SK-N-SH (cell line): ENCODE measurements around the gene H2BK1. TPM values are rescaled to one million over a fixed set of nuclear protein-coding genes. Genes with fewer than 3 reads are reported as not detected.

Experiments
- CTCF ChIA-PET: fragments of 300-600, 350-600 bp; formaldehyde crosslinking; extraction: SDS; loops from one replicate; lab custom pipeline; 2021; lab: Yijun Ruan, JAX
- POLR2A ChIA-PET: fragments of 350-600 bp; sonication (Branson Sonifier 250); formaldehyde crosslinking; extraction: SDS; loops from one replicate; lab custom pipeline; 2020; ENCODE audit warnings: antibody characterized with exemption, inconsistent platforms; lab: Yijun Ruan, JAX
- DNase-seq: peaks from one replicate; pipeline ENCODE4 v3.0.0; 2012
- H2AFZ ChIP-seq: fragments of 200-600 bp; sonication (generic); 2 replicates; pipeline ENCODE4 v1.8.1; 2016; ENCODE audit warnings: antibody characterized with exemption, mild to moderate bottlenecking, low read depth
- H3F3A ChIP-seq: fragments of 200-600 bp; sonication (generic); replicated peaks from 2 replicates; pipeline ENCODE3; 2016; ENCODE audit warnings: antibody characterized with exemption, mild to moderate bottlenecking; ENCODE audit not compliant: insufficient read depth
- H3K27ac ChIP-seq, 2 experiments: fragments of 200-500 bp in 1 of 2; fragments of 200-600 bp in 1 of 2; sonication (Bioruptor generic) in 1 of 2; sonication (generic), shearing (Covaris generic) in 1 of 2; 2 replicates each; pipeline versions ENCODE4 v1.5.1 to v1.6.1; 2014 to 2016; ENCODE audit warnings: low read depth in 2 of 2, inconsistent platforms in 1 of 2, low read length in 1 of 2, mild to moderate bottlenecking in 1 of 2, mixed read lengths in 1 of 2
- H3K27me3 ChIP-seq: fragments of 200-600 bp; sonication (generic), shearing (Covaris generic); 2 replicates; pipeline ENCODE4 v1.6.1; 2016; ENCODE audit warnings: mixed run types; ENCODE audit not compliant: insufficient read depth
- H3K36me3 ChIP-seq, 2 experiments: fragments of 200-500 bp in 1 of 2; fragments of 200-600 bp in 1 of 2; sonication (Bioruptor generic) in 1 of 2; sonication (generic) in 1 of 2; replicated peaks in 1 of 2; 2 replicates each; pipeline versions ENCODE3 to v1.5.1; 2014 to 2016; ENCODE audit warnings: low read length in 1 of 2, mild to moderate bottlenecking in 1 of 2; ENCODE audit not compliant: insufficient read depth in 2 of 2, control insufficient read depth in 1 of 2
- H3K4me1 ChIP-seq, 2 experiments: fragments of 200-500 bp in 1 of 2; fragments of 200-600 bp in 1 of 2; sonication (Bioruptor generic) in 1 of 2; sonication (generic), shearing (Covaris generic) in 1 of 2; 2 replicates each; pipeline versions ENCODE4 v1.5.1 to v1.6.1; 2014 to 2016; ENCODE audit warnings: low read depth in 1 of 2, low read length in 1 of 2, mixed run types in 1 of 2; ENCODE audit not compliant: insufficient read depth in 2 of 2, control insufficient read depth in 1 of 2
- H3K4me2 ChIP-seq: fragments of 200-600 bp; sonication (generic), shearing (Covaris generic); 2 replicates; pipeline ENCODE4 v1.6.1; 2017; ENCODE audit warnings: mixed run types
- H3K4me3 ChIP-seq, 2 experiments: fragments of 200-500 bp in 1 of 2; fragments of 200-600 bp in 1 of 2; sonication (Bioruptor generic) in 1 of 2; sonication (generic), shearing (Covaris generic) in 1 of 2; 2 replicates each; pipeline versions ENCODE4 v1.5.1 to v1.8.1; 2014 to 2016; ENCODE audit warnings: low read depth in 2 of 2, inconsistent platforms in 1 of 2, low read length in 1 of 2, mild to moderate bottlenecking in 1 of 2, mixed read lengths in 1 of 2, moderate library complexity in 1 of 2
- H3K79me2 ChIP-seq: fragments of 200-600 bp; sonication (generic); 2 replicates; pipeline ENCODE4 v1.8.1; 2017; ENCODE audit warnings: mild to moderate bottlenecking; ENCODE audit not compliant: insufficient read depth
- H3K9ac ChIP-seq: fragments of 200-600 bp; sonication (generic); 2 replicates; pipeline ENCODE4 v1.6.1; 2017; ENCODE audit warnings: mixed run types
- H3K9me2 ChIP-seq: fragments of 200-600 bp; sonication (generic); 2 replicates; pipeline ENCODE4 v1.6.1; 2017; ENCODE audit warnings: mixed run types
- H3K9me3 ChIP-seq: fragments of 200-600 bp; sonication (generic); 2 replicates; pipeline ENCODE4 v1.6.1; 2017; ENCODE audit warnings: mixed run types, mild to moderate bottlenecking, moderate library complexity
- H4K20me1 ChIP-seq: fragments of 200-600 bp; sonication (generic); 2 replicates; pipeline ENCODE4 v1.6.1; 2017; ENCODE audit warnings: mild to moderate bottlenecking, mixed run types; ENCODE audit not compliant: insufficient read depth
- POLR2AphosphoS5 ChIP-seq: IDR thresholded peaks from 2 replicates; pipeline ENCODE4 v1.6.1; 2012; ENCODE audit warnings: low read depth, low read length
- TCF12 ChIP-seq: IDR thresholded peaks from 2 replicates; pipeline ENCODE4 v1.4.0; 2012
- WGBS: methylation state at CpG from one replicate; pipeline ENCODE4 v1.1.6; 2017; ENCODE audit warnings: low lambda C conversion rate; 5-methylcytosine and 5-hydroxymethylcytosine counted together
- polyA plus RNA-seq, 3 experiments: library from polyadenylated mRNA; depleted of rRNA; stranded (reverse); fragments of >200 nt; gene quantifications; 2 replicates each; pipeline ENCODE4 v1.2.3, GENCODE V29; 2012
- TF ChIP-seq, protein P1 (sequence below): IDR thresholded peaks from 2 replicates; pipeline ENCODE4 v1.6.1; 2012; ENCODE audit warnings: mild to moderate bottlenecking, low read depth, low read length, moderate library complexity
- TF ChIP-seq, protein P2 (sequence below): fragments of 150-350 bp; IDR thresholded peaks from 2 replicates; pipeline ENCODE4 v1.6.1; 2017; ENCODE audit warnings: antibody characterized with exemption, low read length, low read depth, borderline replicate concordance
- TF ChIP-seq, protein P3 (sequence below): IDR thresholded peaks from 2 replicates; pipeline ENCODE4 v1.4.0; 2012; ENCODE audit warnings: low read depth
- TF ChIP-seq, protein P4 (sequence below): IDR thresholded peaks from 2 replicates; pipeline ENCODE4 v1.4.0; 2012; ENCODE audit warnings: low read depth, borderline replicate concordance
- TF ChIP-seq, protein P5 (sequence below): fragments of 150-350 bp; IDR thresholded peaks from 2 replicates; pipeline ENCODE4 v1.6.1; 2016; ENCODE audit warnings: mild to moderate bottlenecking, low read depth, low read length

H2BK1 gene
- polyA plus RNA-seq, 1 of the 3 experiments (the other 2 are of a cell fraction): not detected

DNA sequence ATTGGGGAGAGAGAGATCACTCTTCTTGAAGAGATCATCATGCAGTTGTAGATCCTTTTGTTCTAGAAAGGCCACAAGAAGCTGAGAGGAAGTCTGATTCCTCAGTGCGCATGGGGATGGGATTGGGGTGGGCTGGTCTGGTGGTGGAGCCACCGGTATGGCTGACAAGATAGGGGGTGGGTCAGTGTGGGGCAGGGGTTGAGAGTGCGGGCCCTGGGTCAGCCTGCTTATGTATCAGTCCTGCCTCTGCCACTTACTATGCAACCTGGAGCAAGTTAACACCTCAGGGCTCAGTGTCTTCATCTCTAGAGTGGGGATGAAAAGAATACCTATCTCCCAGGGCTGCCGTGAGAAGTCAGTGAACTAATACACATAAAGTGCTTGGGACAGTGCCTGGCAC, 30.2 kb upstream of the H2BK1 start:
- Histone ChIP-seq H3K9me2 (no peaks in the 10 kb centered on the region), H4K20me1 (peaks cover 62% of the 10 kb centered on the region), H3K4me1 (peaks cover 8 to 18% of the 10 kb centered on the region in 2 experiments; a peak in 3 of 4 replicates), H3K36me3 (peaks cover 34 to 74% of the 10 kb centered on the region in 2 experiments), H3K79me2 (peaks cover 53% of the 10 kb centered on the region), H3K27ac (0 out of 4 replicates have a peak overlapping the region, but pooled peaks of 1 of the 2 experiments have one; percentile 11), H3K27me3 (no peaks in the 10 kb centered on the region), H2AFZ (no peak overlapping the region), H3K9me3 (no peaks in the 10 kb centered on the region), H3K4me2 (no peak overlapping the region), H3K4me3 (no peak overlapping the region), H3F3A (peaks cover 42% of the 10 kb centered on the region), H3K9ac (no peak overlapping the region)
- CTCF ChIA-PET: interaction anchor here (1.0 to 2.1 kb wide), 4 partner anchors 13 to 29 kb away, joined by 3 to 7 read pairs (median 3); partner anchors contain the start of gene ABCF2
- DNase-seq: peak; percentile 28
- TF ChIP-seq, protein P1, sequence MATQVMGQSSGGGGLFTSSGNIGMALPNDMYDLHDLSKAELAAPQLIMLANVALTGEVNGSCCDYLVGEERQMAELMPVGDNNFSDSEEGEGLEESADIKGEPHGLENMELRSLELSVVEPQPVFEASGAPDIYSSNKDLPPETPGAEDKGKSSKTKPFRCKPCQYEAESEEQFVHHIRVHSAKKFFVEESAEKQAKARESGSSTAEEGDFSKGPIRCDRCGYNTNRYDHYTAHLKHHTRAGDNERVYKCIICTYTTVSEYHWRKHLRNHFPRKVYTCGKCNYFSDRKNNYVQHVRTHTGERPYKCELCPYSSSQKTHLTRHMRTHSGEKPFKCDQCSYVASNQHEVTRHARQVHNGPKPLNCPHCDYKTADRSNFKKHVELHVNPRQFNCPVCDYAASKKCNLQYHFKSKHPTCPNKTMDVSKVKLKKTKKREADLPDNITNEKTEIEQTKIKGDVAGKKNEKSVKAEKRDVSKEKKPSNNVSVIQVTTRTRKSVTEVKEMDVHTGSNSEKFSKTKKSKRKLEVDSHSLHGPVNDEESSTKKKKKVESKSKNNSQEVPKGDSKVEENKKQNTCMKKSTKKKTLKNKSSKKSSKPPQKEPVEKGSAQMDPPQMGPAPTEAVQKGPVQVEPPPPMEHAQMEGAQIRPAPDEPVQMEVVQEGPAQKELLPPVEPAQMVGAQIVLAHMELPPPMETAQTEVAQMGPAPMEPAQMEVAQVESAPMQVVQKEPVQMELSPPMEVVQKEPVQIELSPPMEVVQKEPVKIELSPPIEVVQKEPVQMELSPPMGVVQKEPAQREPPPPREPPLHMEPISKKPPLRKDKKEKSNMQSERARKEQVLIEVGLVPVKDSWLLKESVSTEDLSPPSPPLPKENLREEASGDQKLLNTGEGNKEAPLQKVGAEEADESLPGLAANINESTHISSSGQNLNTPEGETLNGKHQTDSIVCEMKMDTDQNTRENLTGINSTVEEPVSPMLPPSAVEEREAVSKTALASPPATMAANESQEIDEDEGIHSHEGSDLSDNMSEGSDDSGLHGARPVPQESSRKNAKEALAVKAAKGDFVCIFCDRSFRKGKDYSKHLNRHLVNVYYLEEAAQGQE: no peak
- TF ChIP-seq, protein P2, sequence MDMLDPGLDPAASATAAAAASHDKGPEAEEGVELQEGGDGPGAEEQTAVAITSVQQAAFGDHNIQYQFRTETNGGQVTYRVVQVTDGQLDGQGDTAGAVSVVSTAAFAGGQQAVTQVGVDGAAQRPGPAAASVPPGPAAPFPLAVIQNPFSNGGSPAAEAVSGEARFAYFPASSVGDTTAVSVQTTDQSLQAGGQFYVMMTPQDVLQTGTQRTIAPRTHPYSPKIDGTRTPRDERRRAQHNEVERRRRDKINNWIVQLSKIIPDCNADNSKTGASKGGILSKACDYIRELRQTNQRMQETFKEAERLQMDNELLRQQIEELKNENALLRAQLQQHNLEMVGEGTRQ: no peak
- TF ChIP-seq, protein P3, sequence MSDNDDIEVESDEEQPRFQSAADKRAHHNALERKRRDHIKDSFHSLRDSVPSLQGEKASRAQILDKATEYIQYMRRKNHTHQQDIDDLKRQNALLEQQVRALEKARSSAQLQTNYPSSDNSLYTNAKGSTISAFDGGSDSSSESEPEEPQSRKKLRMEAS: no peak
- TF ChIP-seq POLR2AphosphoS5: peak; percentile 24; the same call in 1 of the 2 replicates
- TF ChIP-seq, protein P4, sequence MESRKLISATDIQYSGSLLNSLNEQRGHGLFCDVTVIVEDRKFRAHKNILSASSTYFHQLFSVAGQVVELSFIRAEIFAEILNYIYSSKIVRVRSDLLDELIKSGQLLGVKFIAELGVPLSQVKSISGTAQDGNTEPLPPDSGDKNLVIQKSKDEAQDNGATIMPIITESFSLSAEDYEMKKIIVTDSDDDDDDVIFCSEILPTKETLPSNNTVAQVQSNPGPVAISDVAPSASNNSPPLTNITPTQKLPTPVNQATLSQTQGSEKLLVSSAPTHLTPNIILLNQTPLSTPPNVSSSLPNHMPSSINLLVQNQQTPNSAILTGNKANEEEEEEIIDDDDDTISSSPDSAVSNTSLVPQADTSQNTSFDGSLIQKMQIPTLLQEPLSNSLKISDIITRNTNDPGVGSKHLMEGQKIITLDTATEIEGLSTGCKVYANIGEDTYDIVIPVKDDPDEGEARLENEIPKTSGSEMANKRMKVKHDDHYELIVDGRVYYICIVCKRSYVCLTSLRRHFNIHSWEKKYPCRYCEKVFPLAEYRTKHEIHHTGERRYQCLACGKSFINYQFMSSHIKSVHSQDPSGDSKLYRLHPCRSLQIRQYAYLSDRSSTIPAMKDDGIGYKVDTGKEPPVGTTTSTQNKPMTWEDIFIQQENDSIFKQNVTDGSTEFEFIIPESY: no peak
- 91% methylated on average over 4 of the region's 4 CpGs for WGBS
- POLR2A ChIA-PET: no interaction called here

DNA sequence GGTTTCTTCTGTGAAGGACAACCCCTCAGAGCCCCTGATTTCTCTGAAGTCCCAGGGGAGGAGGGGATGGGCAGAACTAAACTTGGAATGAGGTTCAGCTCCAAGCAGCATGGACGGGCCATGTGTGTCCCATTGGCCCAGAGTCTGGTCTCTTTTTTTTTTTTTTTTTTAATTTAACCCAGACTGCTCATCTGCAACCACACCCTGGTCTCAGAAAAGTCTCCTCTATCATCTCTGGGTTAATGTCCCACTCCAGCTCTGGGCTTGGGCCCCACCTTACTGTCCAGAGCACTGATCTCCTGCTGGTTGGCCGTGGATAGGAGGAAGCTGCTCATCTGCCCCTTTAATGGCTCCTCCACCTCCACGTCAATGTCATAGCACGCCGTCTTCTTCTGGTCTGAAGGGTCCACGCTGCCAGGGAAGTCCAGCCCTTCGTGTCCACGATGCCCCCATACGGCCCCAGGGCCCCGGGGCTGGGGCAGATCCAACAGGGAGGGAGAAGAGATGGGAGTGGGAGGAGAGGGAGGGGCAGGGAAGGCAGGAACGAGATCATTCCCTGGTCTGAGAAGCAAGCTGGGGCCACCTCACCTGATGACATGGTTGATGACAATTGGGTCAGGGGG, 29.7 kb upstream of the H2BK1 start:
- 90% methylated on average over 11 of the region's 11 CpGs for whole genome bisulfite sequencing
- Histone ChIP-seq H3K36me3 (peaks cover 39 to 80% of the 10 kb centered on the region in 2 experiments), H3F3A (peaks cover 42% of the 10 kb centered on the region), H3K4me3 (no peak overlapping the region), H3K9ac (no peak overlapping the region), H3K27ac (no peak overlapping the region), H3K4me1 (peaks cover 5 to 13% of the 10 kb centered on the region in 2 experiments; a peak in 3 of 4 replicates), H3K4me2 (no peak overlapping the region), H2AFZ (no peak overlapping the region), H3K79me2 (peaks cover 58% of the 10 kb centered on the region), H4K20me1 (peaks cover 65% of the 10 kb centered on the region), H3K9me3 (no peaks in the 10 kb centered on the region), H3K27me3 (no peaks in the 10 kb centered on the region), H3K9me2 (no peaks in the 10 kb centered on the region)
- POLR2A ChIA-PET: no interaction called here
- TF ChIP-seq, protein P5, sequence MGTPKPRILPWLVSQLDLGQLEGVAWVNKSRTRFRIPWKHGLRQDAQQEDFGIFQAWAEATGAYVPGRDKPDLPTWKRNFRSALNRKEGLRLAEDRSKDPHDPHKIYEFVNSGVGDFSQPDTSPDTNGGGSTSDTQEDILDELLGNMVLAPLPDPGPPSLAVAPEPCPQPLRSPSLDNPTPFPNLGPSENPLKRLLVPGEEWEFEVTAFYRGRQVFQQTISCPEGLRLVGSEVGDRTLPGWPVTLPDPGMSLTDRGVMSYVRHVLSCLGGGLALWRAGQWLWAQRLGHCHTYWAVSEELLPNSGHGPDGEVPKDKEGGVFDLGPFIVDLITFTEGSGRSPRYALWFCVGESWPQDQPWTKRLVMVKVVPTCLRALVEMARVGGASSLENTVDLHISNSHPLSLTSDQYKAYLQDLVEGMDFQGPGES: no peak
- TF ChIP-seq TCF12 (no peak), POLR2AphosphoS5 (no peak)
- DNase-seq: peak; percentile 25
- CTCF ChIA-PET: interaction anchor here (0.7 to 2.1 kb wide), 7 partner anchors 9 to 520 kb away, joined by 3 to 7 read pairs (median 3); partner anchors contain the start of gene ABCF2
